ENCODE results near the gene EXOSC10.

GRCh38 chr1:11068600-11069473 lies 30.8 kb downstream of the EXOSC10 start:
- no peak for TF ChIP-seq ARNT (IDR thresholded peaks at IDR 0.05)
- no peak for TF ChIP-seq HDGF (IDR thresholded peaks at IDR 0.05; ENCODE audit: borderline replicate concordance)
- TF ChIP-seq SP1 (IDR thresholded peaks at IDR 0.05) = no peak
- TF ChIP-seq ELF4 (IDR thresholded peaks at IDR 0.05) = no peak
- no peak for TF ChIP-seq BHLHE40 (IDR thresholded peaks at IDR 0.05; ENCODE audit: borderline replicate concordance)

Data from HEK293T (cell line).